Stimulated activated CD4-positive, alpha-beta T cell treated with anti-CD3 and anti-CD28 coated beads, Interleukin-15, amount 100 ng/mL, for 1 hour (primary cell): ENCODE data around the gene MPC1L.
"Not testable (repeated sequence)": the region's sequence is repeated elsewhere in the genome, so short reads cannot be mapped to it uniquely, and the experiment has no call there.

Source experiments
- DNase-seq, 2 donors: peaks; one replicate each; pipeline ENCODE4 v3.0.0-alpha.2; 2020; ENCODE audit warnings: low read depth in 1 of 2, low spot score in 1 of 2

MPC1L gene

GRCh38 chrX:40623139-40623536 is at the start of gene MPC1L:
MPC1L (plus strand) TSS chrX:40623428; CDS start chrX:40623566, 138 bp downstream.
- no peak for DNase-seq

GRCh38 chrX:40573763-40574162 is 49.5 kb upstream of the MPC1L start:
- DNase-seq: no peak

DNA sequence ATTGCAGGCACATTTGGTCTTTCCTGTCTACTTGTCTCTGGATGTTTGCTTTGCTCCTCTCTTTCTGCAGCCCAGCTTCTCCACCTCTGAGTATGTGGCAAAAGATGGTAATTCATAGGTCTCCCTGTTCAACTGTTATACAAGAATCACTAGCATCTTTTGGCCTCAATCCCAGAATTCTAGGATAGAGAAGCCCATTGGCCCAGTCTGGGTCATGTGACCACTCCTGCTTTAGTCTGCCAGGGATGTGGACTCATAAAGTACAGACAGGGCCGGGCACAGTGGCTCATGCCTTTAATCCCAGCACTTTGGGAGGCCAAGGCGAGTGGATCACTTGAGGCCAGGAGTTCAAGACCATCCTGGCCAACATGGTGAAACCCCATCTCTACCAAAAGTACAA is 47.8 kb upstream of the MPC1L start:
- DNase-seq: not testable (repeated sequence)

- DNase-seq: no peak
Measured at GRCh38 chrX:40576291-40576690, 46.9 kb upstream of the MPC1L start.

- no peak for DNase-seq
Measured at GRCh38 chrX:40578039-40578695, 45.1 kb upstream of the MPC1L start.

- DNase-seq: no peak
Measured at GRCh38 chrX:40579141-40579540, 44.1 kb upstream of the MPC1L start.

DNA sequence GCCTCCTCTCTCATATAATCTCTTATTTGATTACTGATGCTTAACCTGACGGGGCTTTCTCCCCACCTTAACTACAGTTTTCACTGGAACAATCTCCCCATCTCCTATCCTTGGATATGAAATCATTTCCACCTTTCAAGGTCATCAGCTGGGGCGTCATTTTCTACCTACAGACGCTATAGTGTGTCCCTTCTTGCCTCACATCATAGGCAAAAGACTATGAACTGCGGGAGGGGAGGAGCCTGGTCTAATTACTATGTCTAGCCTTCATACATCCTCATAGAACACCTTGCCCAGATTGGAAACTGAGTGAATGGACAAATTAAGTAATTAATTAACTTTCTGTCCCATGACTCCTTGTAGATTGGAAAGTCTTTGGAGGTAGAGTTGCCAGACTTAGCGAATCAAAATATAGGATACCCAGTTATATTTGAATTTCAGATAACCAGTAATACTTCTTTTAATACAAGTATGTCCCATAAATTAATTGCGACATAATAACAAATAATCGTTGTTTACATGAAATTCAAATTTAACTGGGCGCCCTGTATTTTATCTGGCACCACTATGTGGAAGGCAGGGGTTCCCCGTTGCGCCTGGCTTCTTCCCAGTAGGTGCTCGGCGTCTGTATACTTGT is 43.2 kb upstream of the MPC1L start:
- DNase-seq: no peak

- DNase-seq: peak; percentile 74 to 76
Measured at GRCh38 chrX:40580537-40581335, 42.5 kb upstream of the MPC1L start, which contains the start of gene ATP6AP2. ATP6AP2 (plus strand) TSS chrX:40580970; CDS start chrX:40581066, 96 bp downstream.

DNA sequence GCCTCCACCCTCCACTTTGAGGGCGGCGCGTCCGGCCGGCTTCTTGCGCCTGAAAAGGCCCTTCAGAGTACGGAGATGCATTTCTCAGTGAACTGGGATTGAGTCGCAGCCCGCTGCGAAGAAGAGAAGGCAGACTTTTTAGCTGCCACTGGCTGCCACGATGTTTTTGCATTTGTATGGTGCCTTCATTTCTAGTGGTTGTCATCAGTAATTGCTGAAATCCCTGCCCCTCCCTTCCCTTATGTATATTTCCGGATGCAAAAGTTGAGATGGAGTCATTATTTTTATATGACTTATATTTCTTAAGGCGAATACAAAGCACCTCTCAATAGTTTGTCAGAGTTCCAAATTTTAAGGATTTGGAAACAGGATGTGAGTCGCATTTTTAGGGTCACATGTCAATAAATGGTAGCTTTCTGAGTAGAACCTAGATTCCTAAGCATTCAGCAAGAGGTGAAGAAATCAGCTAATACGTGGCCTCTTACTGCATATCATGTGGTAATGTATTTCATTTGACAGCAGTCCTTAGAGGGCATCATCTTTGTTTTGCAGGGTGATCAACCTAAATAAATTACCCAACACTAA is 41.8 kb upstream of the MPC1L start:
- no peak for DNase-seq

DNA sequence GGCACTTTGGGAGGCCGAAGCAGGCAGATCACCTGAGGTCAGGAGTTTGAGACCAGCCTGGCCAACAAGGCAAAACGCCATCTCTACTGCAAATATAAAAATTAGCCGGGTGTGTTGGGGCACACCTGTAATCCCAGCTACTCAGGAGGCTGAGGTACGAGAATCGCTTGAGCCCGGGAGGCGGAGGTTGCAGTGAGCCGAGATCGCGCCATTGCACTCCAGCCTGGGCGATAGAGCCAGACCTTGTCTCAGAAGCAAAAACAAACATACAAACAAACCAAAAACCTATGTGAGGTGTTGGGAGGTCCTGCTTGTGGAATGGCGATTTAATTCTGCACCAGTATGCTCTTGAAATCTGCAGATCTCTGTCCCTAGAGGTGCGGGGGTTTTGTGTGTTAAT is 41.0 kb upstream of the MPC1L start:
- not testable (repeated sequence) for DNase-seq

GRCh38 chrX:40582811-40583210 is 40.4 kb upstream of the MPC1L start:
- DNase-seq: no peak

- not testable (repeated sequence) for DNase-seq
Measured at GRCh38 chrX:40587623-40588022, 35.6 kb upstream of the MPC1L start.

DNA sequence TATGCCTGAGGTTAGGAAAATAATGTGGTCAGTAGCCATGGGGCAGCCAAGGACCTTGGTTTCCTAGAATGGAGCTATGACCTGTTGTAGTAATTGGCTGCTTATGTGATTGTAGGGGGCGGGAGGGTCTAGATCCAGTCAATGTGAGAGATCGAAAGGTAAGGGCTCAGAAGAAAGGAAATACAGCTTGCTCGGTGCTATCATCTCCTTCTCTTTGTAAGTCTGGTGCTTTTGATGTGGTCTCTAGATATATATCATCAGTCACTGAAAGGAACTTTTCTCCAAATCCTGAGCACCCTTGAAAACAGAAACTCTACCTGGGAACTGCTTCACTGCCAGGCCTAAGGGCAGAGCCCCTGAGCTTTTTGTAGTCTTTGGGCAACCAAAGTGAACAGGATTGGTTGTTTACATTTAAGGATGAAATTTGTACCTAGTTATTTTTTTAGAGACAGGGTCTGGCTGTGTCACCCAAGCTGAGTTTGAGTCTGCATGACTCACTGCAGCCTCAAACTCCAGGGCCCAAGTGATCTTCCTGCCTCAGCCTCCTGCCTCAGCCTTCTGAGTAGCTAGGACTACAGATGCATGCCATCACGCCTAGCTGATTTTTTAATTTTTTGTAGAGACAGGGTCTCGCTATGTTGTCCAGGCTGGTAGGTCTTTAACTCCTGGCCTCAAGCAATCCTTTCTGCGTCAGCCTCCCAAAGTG is 33.5 kb upstream of the MPC1L start:
- not testable (repeated sequence) for DNase-seq

- no peak for DNase-seq
Measured at GRCh38 chrX:40603446-40603845, 19.8 kb upstream of the MPC1L start.

DNA sequence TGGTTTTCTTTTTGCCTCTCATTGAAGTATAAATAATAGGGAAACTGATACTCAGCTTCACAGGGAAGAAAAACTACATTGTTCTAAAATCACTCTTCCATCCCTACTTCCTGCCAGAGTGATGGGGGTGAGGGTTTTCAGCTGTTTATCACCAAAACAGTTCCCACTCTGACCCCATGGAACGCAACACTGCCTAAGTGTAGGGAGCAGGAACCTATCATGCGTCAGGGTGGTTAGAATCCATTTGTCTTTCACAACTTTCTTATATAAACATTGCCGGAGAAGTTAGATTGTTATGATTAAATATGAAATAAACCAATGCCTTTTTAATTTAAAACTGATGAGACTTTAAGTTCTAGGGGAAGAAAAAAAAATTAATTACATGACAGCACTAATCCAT is 15.8 kb upstream of the MPC1L start:
- no peak for DNase-seq

GRCh38 chrX:40612511-40612910 is 10.7 kb upstream of the MPC1L start:
- DNase-seq: no peak

DNA sequence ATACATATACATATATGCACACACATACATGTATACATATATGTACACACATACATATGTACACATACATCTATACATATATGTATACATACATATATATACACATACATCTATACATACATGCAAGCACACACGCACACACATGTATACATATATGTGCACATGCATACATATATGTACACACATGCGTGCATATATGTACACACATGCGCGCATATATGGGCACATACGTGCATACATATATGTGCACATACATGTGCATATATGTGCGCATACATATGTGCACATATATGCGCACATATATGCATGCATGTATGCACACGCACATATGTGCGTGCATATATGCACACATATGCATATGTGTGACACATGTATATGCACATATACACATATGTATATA is 7.3 kb upstream of the MPC1L start:
- no peak for DNase-seq

DNA sequence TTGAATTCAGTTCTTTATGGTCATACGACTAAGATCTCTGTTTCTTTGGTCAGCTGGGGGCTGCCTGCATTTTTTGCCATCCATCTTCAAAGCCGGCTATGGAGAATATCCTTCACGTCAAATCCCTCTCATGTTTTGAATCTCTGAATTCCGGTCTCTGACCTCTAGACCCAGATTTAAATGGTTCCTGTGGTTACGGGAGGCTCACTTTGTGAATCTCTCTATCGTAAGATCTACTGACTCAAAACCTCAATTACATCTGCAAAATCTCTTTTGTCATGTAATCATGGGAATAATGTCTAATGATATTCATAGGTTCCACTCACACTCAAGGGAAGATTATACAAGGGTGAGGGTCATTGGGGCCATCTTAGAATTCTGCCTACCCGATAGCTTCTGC is 5.7 kb upstream of the MPC1L start:
- no peak for DNase-seq

DNA sequence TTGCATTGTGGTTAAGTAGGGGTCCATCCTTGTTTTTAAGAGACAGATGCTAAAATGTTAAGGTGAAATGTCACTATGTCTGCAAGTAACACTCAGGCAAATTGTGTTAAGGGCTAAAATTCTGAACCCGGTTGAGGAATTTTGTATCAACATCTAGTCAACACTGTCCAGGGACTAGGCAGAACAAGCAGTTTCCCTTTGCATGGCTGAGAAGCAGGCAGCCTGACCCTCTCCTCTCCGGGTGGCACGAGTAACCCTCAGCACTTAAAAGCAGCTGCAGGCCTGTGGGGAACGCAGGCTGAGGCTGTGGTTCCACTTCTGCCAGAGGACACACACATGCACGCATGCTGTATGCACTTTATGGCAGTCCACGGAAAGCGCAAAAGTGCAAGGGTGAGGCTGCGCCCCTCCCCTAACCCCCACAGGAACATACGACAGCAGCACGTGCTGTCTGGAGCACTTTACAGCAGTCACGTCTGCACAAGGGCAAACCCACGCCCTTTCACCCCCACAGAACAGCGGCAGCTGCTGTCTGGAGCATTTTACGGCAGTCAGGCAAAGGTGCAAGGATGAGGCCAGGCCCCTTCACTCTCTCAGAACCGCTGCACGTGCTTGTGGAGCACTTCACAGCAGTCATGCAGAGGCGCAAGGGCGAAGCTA is 619 bp upstream of the MPC1L start:
- DNase-seq: no peak

DNA sequence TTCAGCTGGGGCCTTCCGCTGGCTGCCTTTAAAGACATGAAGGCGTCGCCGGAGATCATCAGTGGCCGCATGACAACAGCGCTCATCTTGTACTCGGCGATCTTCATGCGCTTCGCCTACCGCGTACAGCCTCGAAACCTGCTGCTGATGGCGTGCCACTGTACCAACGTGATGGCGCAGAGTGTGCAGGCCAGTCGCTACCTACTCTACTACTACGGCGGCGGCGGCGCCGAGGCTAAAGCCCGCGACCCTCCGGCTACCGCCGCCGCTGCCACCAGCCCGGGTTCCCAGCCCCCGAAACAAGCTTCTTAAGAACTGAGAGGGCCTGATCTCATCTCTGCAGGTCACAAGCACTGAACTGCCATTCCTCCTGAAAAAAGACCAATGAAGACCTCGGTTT is 437 bp downstream of the MPC1L start:
- DNase-seq: no peak

- DNase-seq: no peak
Measured at GRCh38 chrX:40625294-40625693, 2.1 kb downstream of the MPC1L start.
